Measurements from ENCODE around the gene FAM217B.
A peak's percentile ranks its signal among the peaks of the same experiment; 100 is the strongest.

The FAM217B gene

GRCh38 chr20:59972037-59972801, 32.0 kb downstream of the FAM217B start:
- CTCF ChIA-PET: no interaction called here

GRCh38 chr20:59976156-59976782, 36.1 kb downstream of the FAM217B start:
- CTCF ChIA-PET: no interaction called here

More at GRCh38 chr20:59972037-59972801, 32.0 kb downstream of the FAM217B start:
- no peaks in the 10 kb centered on the region for H3K4me1 Mint-ChIP-seq
- H3K4me3 Mint-ChIP-seq: no peak overlapping the region
- DNase-seq: no peak
- H3K36me3 Mint-ChIP-seq: no peaks in the 10 kb centered on the region
- peaks cover 7% of the 10 kb centered on the region for H3K27me3 Mint-ChIP-seq
- no peaks in the 10 kb centered on the region for H3K9me3 Mint-ChIP-seq
- H3K27ac Mint-ChIP-seq: no peak overlapping the region

GRCh38 chr20:59977086-59977485, 36.9 kb downstream of the FAM217B start:
- H3K27ac Mint-ChIP-seq: no peak overlapping the region
- H3K27me3 Mint-ChIP-seq: no peaks in the 10 kb centered on the region
- CTCF ChIA-PET: no interaction called here
- H3K4me3 Mint-ChIP-seq: no peak overlapping the region
- H3K36me3 Mint-ChIP-seq: no peaks in the 10 kb centered on the region
- H3K4me1 Mint-ChIP-seq: no peaks in the 10 kb centered on the region
- H3K9me3 Mint-ChIP-seq: no peaks in the 10 kb centered on the region
- no peak for DNase-seq

More at GRCh38 chr20:59976156-59976782, 36.1 kb downstream of the FAM217B start:
- Mint-ChIP-seq H3K4me3 (no peak overlapping the region), H3K27me3 (no peaks in the 10 kb centered on the region), H3K4me1 (no peaks in the 10 kb centered on the region), H3K9me3 (no peaks in the 10 kb centered on the region), H3K27ac (no peak overlapping the region), H3K36me3 (no peaks in the 10 kb centered on the region)
- DNase-seq: no peak

GRCh38 chr20:59983076-59983475, 42.9 kb downstream of the FAM217B start:
- no peaks in the 10 kb centered on the region for H3K36me3 Mint-ChIP-seq
- no peak overlapping the region for H3K4me3 Mint-ChIP-seq
- H3K4me1 Mint-ChIP-seq: no peaks in the 10 kb centered on the region
- CTCF ChIA-PET: no interaction called here
- H3K9me3 Mint-ChIP-seq: no peaks in the 10 kb centered on the region
- H3K27ac Mint-ChIP-seq: no peak overlapping the region
- no peak for DNase-seq
- H3K27me3 Mint-ChIP-seq: no peaks in the 10 kb centered on the region

GRCh38 chr20:59984541-59984940, 44.4 kb downstream of the FAM217B start:
- CTCF ChIA-PET: no interaction called here

GRCh38 chr20:59985164-59985563, 45.0 kb downstream of the FAM217B start:
- H3K27ac Mint-ChIP-seq: no peak overlapping the region
- no peaks in the 10 kb centered on the region for H3K4me1 Mint-ChIP-seq
- H3K27me3 Mint-ChIP-seq: no peaks in the 10 kb centered on the region
- CTCF ChIA-PET: interaction anchor here (1.3 kb wide), 1 partner anchor 1244 kb away, joined by 3 read pairs; no protein-coding TSS in a partner anchor
- H3K4me3 Mint-ChIP-seq: no peak overlapping the region
- DNase-seq: no peak
- H3K36me3 Mint-ChIP-seq: no peaks in the 10 kb centered on the region
- H3K9me3 Mint-ChIP-seq: no peaks in the 10 kb centered on the region

More at GRCh38 chr20:59984541-59984940, 44.4 kb downstream of the FAM217B start:
- Mint-ChIP-seq H3K27me3 (no peaks in the 10 kb centered on the region), H3K27ac (no peak overlapping the region), H3K9me3 (no peaks in the 10 kb centered on the region), H3K36me3 (no peaks in the 10 kb centered on the region), H3K4me1 (no peaks in the 10 kb centered on the region), H3K4me3 (no peak overlapping the region)
- no peak for DNase-seq

- peak; percentile 41 for DNase-seq
- no peaks in the 10 kb centered on the region for H3K9me3 Mint-ChIP-seq
- H3K27ac Mint-ChIP-seq: no peak overlapping the region
- no peaks in the 10 kb centered on the region for H3K27me3 Mint-ChIP-seq
- H3K4me1 Mint-ChIP-seq: no peaks in the 10 kb centered on the region
- H3K36me3 Mint-ChIP-seq: no peaks in the 10 kb centered on the region
- H3K4me3 Mint-ChIP-seq: no peak overlapping the region
- CTCF ChIA-PET: interaction anchor here (1.3 kb wide), 1 partner anchor 1243 kb away, joined by 3 read pairs; no protein-coding TSS in a partner anchor
Observed at GRCh38 chr20:59985864-59986263, 45.7 kb downstream of the FAM217B start.

GRCh38 chr20:59987135-59987534, 46.9 kb downstream of the FAM217B start:
- Mint-ChIP-seq H3K27ac (no peak overlapping the region), H3K27me3 (no peaks in the 10 kb centered on the region), H3K36me3 (no peaks in the 10 kb centered on the region), H3K9me3 (no peaks in the 10 kb centered on the region), H3K4me3 (no peak overlapping the region), H3K4me1 (no peaks in the 10 kb centered on the region)
- no peak for DNase-seq
- CTCF ChIA-PET: no interaction called here

- Mint-ChIP-seq H3K27ac (no peak overlapping the region), H3K27me3 (no peaks in the 10 kb centered on the region), H3K36me3 (no peaks in the 10 kb centered on the region), H3K9me3 (no peaks in the 10 kb centered on the region), H3K4me3 (no peak overlapping the region), H3K4me1 (no peaks in the 10 kb centered on the region)
- CTCF ChIA-PET: interaction anchor here (0.7 kb wide), 1 partner anchor 767 kb away, joined by 3 read pairs; no protein-coding TSS in a partner anchor
- DNase-seq: no peak
Observed at GRCh38 chr20:59988141-59988540, 48.0 kb downstream of the FAM217B start.

GRCh38 chr20:59992526-59993084, 52.4 kb downstream of the FAM217B start:
- no peak overlapping the region for H3K27ac Mint-ChIP-seq

GRCh38 chr20:59993736-59994430, 53.7 kb downstream of the FAM217B start:
- Mint-ChIP-seq H3K4me1 (peaks cover 5% of the 10 kb centered on the region), H3K4me3 (no peak overlapping the region), H3K27me3 (peaks cover 5% of the 10 kb centered on the region), H3K9me3 (no peaks in the 10 kb centered on the region), H3K36me3 (no peaks in the 10 kb centered on the region), H3K27ac (no peak overlapping the region)
- CTCF ChIA-PET: interaction anchor here (1.1 kb wide), 1 partner anchor 64 kb away, joined by 5 read pairs; no protein-coding TSS in a partner anchor
- no peak for DNase-seq

More at GRCh38 chr20:59992526-59993084, 52.4 kb downstream of the FAM217B start:
- H3K36me3 Mint-ChIP-seq: no peaks in the 10 kb centered on the region
- no peak overlapping the region for H3K4me3 Mint-ChIP-seq
- peaks cover 5% of the 10 kb centered on the region for H3K27me3 Mint-ChIP-seq
- CTCF ChIA-PET: no interaction called here
- H3K4me1 Mint-ChIP-seq: peaks cover 5% of the 10 kb centered on the region
- no peaks in the 10 kb centered on the region for H3K9me3 Mint-ChIP-seq
- no peak for DNase-seq

GRCh38 chr20:59994697-59995122, 54.5 kb downstream of the FAM217B start:
- CTCF ChIA-PET: no interaction called here
- H3K4me1 Mint-ChIP-seq: peaks cover 5% of the 10 kb centered on the region
- H3K9me3 Mint-ChIP-seq: no peaks in the 10 kb centered on the region
- H3K4me3 Mint-ChIP-seq: no peak overlapping the region
- peaks cover 5% of the 10 kb centered on the region for H3K27me3 Mint-ChIP-seq
- H3K36me3 Mint-ChIP-seq: no peaks in the 10 kb centered on the region
- no peak for DNase-seq
- no peak overlapping the region for H3K27ac Mint-ChIP-seq

GRCh38 chr20:59996108-59996507, 55.9 kb downstream of the FAM217B start:
- DNase-seq: no peak
- peaks cover 5% of the 10 kb centered on the region for H3K4me1 Mint-ChIP-seq
- no peaks in the 10 kb centered on the region for H3K36me3 Mint-ChIP-seq
- no peak overlapping the region for H3K4me3 Mint-ChIP-seq
- no peak overlapping the region for H3K27ac Mint-ChIP-seq
- CTCF ChIA-PET: no interaction called here
- peaks cover 5% of the 10 kb centered on the region for H3K27me3 Mint-ChIP-seq
- no peaks in the 10 kb centered on the region for H3K9me3 Mint-ChIP-seq

- Mint-ChIP-seq H3K9me3 (no peaks in the 10 kb centered on the region), H3K4me1 (peaks cover 5% of the 10 kb centered on the region), H3K4me3 (no peak overlapping the region), H3K36me3 (no peaks in the 10 kb centered on the region), H3K27ac (no peak overlapping the region), H3K27me3 (peaks cover 5% of the 10 kb centered on the region)
- CTCF ChIA-PET: interaction anchor here (1.3 kb wide), 1 partner anchor 16 kb away, joined by 3 read pairs; no protein-coding TSS in a partner anchor
- DNase-seq: no peak
Observed at GRCh38 chr20:59997896-59998295, 57.7 kb downstream of the FAM217B start.
